ENCODE data around the gene ST6GAL1.

Gene ST6GAL1

GRCh38 chr3:187084580-187084979, 154.3 kb downstream of the ST6GAL1 start:
- Histone ChIP-seq H3K4me3 (ENCODE audit: severe bottlenecking) (no peak overlapping the region), H3K36me3 (ENCODE audit: low read depth) (no peaks in the 10 kb centered on the region), H3K27me3 (ENCODE audit: insufficient read depth, poor library complexity, severe bottlenecking) (no peaks in the 10 kb centered on the region), H3K27ac (ENCODE audit: poor library complexity, severe bottlenecking) (no peak overlapping the region), H3K4me1 (ENCODE audit: insufficient read depth, poor library complexity, severe bottlenecking) (no peaks in the 10 kb centered on the region), H3K9me3 (ENCODE audit: severe bottlenecking) (peaks cover 4% of the 10 kb centered on the region)
- TF ChIP-seq, protein P1, sequence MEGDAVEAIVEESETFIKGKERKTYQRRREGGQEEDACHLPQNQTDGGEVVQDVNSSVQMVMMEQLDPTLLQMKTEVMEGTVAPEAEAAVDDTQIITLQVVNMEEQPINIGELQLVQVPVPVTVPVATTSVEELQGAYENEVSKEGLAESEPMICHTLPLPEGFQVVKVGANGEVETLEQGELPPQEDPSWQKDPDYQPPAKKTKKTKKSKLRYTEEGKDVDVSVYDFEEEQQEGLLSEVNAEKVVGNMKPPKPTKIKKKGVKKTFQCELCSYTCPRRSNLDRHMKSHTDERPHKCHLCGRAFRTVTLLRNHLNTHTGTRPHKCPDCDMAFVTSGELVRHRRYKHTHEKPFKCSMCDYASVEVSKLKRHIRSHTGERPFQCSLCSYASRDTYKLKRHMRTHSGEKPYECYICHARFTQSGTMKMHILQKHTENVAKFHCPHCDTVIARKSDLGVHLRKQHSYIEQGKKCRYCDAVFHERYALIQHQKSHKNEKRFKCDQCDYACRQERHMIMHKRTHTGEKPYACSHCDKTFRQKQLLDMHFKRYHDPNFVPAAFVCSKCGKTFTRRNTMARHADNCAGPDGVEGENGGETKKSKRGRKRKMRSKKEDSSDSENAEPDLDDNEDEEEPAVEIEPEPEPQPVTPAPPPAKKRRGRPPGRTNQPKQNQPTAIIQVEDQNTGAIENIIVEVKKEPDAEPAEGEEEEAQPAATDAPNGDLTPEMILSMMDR (IDR thresholded peaks at IDR 0.05; ENCODE audit: poor library complexity, severe bottlenecking), result no peak
- DNase-seq (ENCODE audit: low spot score) (no peak), ATAC-seq (ENCODE audit: low read depth) (no peak)

DNA sequence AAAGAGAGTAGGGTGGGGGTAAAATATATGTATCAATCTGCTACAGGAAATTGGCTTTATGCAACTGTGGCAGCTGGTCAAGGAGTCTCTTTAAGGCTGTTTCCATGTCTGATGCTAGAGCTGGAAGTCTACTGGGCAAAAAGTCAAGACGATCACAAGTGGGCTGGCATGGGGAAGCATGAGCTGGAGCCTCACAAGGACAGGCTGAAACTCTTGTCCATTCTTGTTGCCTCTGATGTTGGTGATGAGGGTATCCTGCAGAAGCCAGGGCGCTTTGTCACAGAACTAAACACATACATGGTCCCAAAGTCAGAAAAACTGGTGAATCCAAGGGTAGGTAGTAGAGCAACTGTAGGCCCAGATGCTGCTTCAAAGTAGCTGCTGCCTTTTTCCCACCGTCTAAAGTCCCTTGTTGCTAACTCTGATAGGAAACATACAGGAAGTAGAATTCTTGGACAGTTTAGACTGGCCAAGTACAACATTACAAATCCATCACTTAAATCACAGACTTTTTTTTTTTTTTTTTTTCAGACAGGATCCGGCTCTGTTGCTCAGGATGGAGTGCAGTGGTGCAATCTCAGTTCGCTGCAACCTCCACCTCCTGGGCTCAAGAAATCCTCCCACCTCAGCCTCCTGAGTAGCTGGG, 154.8 kb downstream of the ST6GAL1 start:
- H3K36me3 ChIP-seq (ENCODE audit: low read depth), result no peaks in the 10 kb centered on the region
- no peak overlapping the region for H3K4me3 ChIP-seq (ENCODE audit: severe bottlenecking)
- ATAC-seq (ENCODE audit: low read depth) (no peak), DNase-seq (ENCODE audit: low spot score) (no peak)
- H3K27ac ChIP-seq (ENCODE audit: poor library complexity, severe bottlenecking), result no peak overlapping the region
- TF ChIP-seq, protein P1 (IDR thresholded peaks at IDR 0.05; ENCODE audit: poor library complexity, severe bottlenecking), result no peak
- H3K4me1 ChIP-seq (ENCODE audit: insufficient read depth, poor library complexity, severe bottlenecking), result no peaks in the 10 kb centered on the region
- no peaks in the 10 kb centered on the region for H3K27me3 ChIP-seq (ENCODE audit: insufficient read depth, poor library complexity, severe bottlenecking)
- peaks cover 4% of the 10 kb centered on the region for H3K9me3 ChIP-seq (ENCODE audit: severe bottlenecking)

DNA sequence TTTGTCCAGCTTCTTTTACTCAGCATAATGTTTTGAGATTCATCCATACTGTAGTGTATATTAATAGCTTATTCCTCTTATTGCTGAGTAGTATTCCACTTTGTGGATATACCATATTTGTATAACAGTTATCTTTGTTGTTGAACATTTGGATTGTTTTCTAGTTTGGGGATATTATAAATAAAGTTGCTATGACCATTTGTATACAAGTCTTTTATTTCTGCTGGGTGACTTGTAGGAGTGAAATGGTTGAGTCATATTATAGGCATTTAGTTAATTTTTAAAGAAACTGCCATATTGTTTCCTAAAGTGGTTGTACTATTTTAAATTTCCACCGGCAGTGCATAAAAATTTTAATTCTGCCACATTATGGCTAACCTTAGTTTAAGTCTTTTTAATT, 155.6 kb downstream of the ST6GAL1 start:
- no peak for DNase-seq (ENCODE audit: low spot score)
- Histone ChIP-seq H3K4me1 (ENCODE audit: insufficient read depth, poor library complexity, severe bottlenecking) (no peaks in the 10 kb centered on the region), H3K27me3 (ENCODE audit: insufficient read depth, poor library complexity, severe bottlenecking) (no peaks in the 10 kb centered on the region), H3K4me3 (ENCODE audit: severe bottlenecking) (no peak overlapping the region), H3K27ac (ENCODE audit: poor library complexity, severe bottlenecking) (no peak overlapping the region), H3K36me3 (ENCODE audit: low read depth) (no peaks in the 10 kb centered on the region), H3K9me3 (ENCODE audit: severe bottlenecking) (peaks cover 4% of the 10 kb centered on the region)
- TF ChIP-seq, protein P1 (IDR thresholded peaks at IDR 0.05; ENCODE audit: poor library complexity, severe bottlenecking), result no peak
- no peak for ATAC-seq (ENCODE audit: low read depth)

DNA sequence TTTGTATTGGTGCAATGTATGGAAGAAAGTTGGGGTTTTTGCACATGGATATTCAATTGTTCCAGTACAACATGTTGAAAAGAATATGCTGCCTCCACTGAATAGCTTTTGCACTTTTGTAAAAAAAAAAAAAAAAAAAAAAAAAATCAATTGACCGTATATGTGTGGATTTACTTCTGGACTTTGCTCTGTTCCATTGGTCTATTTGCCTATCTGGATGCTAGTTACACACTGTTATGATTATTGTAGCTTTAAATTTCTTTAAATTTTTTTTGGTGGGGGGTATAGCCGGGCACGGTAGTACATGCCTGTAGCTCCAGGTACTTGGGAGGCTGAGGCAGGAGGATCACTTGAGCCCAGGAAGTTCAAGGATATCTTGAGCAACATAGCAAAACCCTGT, 156.5 kb downstream of the ST6GAL1 start:
- no peak overlapping the region for H3K27ac ChIP-seq (ENCODE audit: poor library complexity, severe bottlenecking)
- H3K4me1 ChIP-seq (ENCODE audit: insufficient read depth, poor library complexity, severe bottlenecking), result no peaks in the 10 kb centered on the region
- no peak for DNase-seq (ENCODE audit: low spot score)
- no peak overlapping the region for H3K4me3 ChIP-seq (ENCODE audit: severe bottlenecking)
- H3K9me3 ChIP-seq (ENCODE audit: severe bottlenecking), result peaks cover 4% of the 10 kb centered on the region
- no peak for ATAC-seq (ENCODE audit: low read depth)
- TF ChIP-seq, protein P1 (IDR thresholded peaks at IDR 0.05; ENCODE audit: poor library complexity, severe bottlenecking), result no peak
- H3K27me3 ChIP-seq (ENCODE audit: insufficient read depth, poor library complexity, severe bottlenecking), result no peaks in the 10 kb centered on the region
- H3K36me3 ChIP-seq (ENCODE audit: low read depth), result no peaks in the 10 kb centered on the region

- TF ChIP-seq, protein P1 (IDR thresholded peaks at IDR 0.05; ENCODE audit: poor library complexity, severe bottlenecking), result no peak
- H3K27ac ChIP-seq (ENCODE audit: poor library complexity, severe bottlenecking), result no peak overlapping the region
- no peaks in the 10 kb centered on the region for H3K4me1 ChIP-seq (ENCODE audit: insufficient read depth, poor library complexity, severe bottlenecking)
- peaks cover 4% of the 10 kb centered on the region for H3K9me3 ChIP-seq (ENCODE audit: severe bottlenecking)
- ATAC-seq (ENCODE audit: low read depth) (no peak), DNase-seq (ENCODE audit: low spot score) (no peak)
- no peak overlapping the region for H3K4me3 ChIP-seq (ENCODE audit: severe bottlenecking)
- H3K27me3 ChIP-seq (ENCODE audit: insufficient read depth, poor library complexity, severe bottlenecking), result no peaks in the 10 kb centered on the region
- no peaks in the 10 kb centered on the region for H3K36me3 ChIP-seq (ENCODE audit: low read depth)
Measured at GRCh38 chr3:187088701-187089100, 158.4 kb downstream of the ST6GAL1 start.

Measured in RWPE2 (cell line).